GM11168 (cell line): ENCODE data around the gene EPHA2.

ENCODE experiments used
- in situ Hi-C: fragments of 300-500 bp; cut with MboI; formaldehyde crosslinking; loops from one replicate; pipeline ENCODE4 v1.12.0; 2022; ENCODE audit warnings: low sequenced_read_pairs; ENCODE audit not compliant: unreplicated experiment

EPHA2 gene

DNA sequence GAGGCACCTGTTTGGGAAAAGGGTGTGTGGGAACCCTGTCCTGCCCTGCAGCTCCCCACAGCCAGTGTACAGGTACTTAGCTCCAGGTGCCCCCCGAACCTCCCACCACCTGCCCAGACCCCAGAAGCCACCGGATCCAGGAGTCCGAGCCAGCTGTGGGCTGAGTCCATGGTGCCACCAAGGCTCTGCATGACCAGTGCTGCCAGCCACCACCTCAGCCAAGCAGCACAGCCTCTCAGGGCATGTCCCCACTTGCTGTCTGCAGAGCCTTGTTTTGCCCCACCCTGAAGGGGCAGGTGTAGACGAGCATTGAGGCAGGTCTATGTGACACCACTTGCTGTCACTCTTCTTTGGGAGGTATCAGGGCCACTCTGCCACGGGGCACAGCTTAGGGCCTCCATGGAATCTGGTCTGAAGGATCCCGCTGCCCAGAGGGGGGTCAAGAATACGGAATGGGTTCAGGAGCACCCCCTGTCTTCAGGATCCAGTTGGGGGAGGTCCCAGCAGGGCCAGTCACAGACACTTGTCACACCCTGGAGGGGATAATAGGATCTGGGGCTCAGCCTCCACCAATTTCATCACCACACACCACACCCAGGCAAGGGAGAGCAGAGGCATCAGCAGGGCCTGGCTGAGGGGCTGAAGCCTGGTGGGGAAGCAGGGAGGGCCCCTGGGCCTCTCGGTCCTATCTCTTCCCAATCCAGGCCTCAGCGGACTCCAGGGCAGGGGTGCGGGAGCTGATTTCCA lies 28.9 kb upstream of the EPHA2 start:
- in situ Hi-C loops = no loop called here

DNA sequence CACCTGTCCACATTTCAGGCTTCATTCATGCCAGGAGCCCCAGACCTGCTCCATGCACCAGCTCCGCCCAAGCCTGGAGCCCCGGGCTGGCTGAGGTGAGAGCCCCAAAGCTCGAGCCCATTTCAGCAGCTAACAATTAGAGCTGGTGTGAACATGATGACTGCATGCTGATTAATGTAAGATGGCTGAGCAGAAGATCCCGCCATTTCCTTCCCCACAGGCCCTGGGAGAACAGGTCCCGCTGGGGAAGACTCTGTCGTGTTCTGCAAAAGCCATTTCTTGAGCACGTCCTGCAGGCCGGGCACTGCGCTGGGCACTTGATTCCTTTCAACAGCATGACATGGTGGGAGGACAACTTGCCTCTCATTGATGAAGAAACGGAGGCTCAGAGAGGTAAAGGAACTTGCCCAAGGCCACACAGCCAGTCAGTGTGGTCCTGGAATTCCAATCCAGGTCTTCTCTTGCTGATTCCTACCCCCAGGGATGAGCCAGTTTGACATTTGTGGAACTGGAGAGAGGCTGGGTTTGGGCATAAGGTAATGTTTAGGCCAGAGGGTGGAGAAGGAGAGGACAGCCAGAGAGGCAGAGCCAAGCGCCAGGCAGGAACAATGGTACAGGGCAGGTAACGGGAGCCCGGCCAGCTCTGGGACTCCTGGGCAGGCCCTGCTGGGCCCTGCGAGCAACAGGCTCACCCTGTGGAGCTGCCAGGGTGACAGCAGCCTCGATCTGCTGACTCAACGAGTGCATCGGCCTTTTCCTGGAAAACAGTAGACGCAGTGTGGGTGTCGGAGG lies 28.1 kb upstream of the EPHA2 start:
- in situ Hi-C loops = no loop called here

DNA sequence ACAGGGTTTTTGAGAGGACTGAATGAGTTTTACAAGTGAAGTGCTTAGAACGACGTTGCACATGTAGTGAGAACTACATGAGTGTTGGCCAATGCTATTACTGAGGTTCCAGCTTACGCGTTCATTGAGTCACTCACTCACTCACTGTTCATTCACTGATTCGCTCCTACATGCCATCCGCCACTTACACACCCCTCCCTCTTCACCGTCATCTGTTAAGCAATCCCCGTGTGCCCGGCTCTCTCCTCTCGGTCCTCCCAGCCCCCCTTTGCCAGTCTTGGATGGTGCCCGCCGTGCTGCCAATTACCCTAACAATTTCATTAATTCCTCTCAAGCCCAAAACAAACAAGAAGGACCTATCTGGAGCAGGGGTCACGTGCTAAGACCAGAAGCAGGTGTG lies 27.3 kb upstream of the EPHA2 start:
- in situ Hi-C loops = no loop called here

DNA sequence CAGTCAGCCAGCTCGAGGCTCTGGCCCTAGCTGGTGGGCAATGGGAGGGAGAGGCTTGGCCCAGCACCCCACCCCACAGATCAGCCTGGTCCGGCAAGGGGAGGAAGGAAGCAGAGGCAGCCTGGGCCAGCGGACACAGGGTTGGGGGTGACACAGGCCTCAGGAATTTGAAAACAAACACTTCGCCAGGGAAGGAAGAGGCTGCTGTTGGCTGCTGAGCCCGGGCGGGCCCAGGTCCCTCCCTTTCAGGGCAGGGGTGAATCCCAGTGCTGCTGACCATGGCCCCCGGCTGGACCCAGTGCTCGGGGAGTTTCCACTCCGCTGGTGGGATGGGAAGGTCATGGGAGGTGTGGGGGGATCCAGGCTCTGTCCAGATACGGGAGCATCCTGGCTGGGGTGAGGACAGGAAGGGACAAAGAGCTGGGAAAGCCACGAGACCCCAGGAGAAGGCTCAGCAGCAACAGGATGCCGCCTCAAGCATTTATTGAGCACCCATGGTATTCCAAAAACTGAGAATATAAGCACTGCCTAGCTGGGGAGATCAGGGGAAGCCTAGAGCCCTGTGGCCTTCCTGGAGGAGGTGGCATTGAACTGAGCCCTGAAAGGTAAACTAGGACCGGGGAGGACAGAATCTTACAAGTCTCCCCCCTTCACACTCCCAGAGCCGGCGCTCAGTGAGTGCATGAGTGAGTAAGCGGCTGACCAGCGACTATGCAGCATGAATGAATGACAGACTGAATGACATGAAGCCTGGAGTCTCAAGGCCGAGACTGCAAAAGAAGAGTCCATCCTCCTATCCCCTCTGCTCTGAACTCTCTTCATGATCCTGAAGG lies 26.2 kb upstream of the EPHA2 start:
- in situ Hi-C loops = no loop called here

DNA sequence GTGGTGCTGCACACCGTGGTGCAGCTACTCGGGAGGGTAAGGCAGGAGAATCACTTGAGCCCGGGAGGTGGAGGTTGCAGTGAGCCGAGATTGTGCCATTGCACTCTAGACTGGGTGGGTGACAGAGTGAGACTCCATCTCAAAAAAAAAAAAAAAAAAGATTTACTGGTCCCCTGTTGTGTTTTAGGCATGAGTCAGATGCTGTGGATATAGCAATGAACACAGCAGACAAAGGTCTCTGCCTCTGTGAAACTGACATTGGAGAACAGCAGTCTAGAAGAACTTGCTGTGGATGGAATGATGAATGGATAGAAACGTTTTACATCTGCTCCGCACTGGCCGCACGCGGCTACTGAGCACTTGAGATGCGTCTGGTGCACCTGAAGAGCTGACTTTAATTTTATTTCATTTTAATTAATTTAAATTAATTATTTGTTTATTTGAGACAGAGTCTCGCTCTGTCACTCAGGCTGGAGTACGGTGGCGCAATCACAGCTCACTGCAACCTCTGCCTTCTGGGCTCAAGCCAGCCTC lies 24.5 kb upstream of the EPHA2 start:
- in situ Hi-C loops = no loop called here

DNA sequence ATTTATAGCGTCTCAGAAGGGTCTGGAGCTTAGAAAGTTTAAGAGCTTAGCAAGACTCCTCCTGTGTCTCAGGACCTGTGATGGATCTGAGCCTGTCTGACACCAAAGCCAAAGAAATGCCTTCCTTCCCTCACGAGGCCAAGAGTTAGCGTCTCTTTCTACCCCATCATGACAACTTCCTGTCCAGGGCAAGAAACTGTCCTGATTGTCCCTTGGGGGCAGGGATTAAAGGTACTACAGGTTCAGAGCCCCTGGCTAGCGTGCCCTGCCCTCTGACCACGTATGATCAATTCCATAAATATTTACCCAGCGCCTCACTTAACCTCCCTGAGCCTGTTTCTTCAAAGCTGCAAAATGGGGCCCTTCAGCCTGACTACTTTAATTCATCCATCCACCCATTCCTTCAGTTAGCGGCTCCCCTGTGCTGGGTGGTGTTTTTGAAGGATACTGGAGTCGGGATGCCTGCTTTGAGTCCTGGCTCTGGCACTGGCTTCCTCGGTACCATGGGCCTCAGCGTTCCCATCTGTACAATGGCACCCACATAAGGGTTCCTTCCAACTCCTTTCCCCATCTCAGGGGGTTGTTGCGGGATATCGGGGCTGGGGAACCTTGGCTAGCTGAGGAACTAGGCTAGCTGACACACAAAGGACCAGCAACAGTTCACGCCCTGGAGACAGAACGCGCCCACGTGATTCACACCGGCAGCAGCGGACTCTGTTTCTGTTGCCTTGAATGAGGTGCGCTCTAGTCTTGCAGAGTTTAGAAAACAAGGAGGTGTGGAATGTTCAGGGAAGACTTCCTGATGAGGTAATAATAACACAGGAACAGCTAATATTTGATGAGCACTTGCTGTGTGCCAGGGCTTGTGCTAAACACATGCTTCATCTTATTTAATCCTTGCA lies 23.0 kb upstream of the EPHA2 start:
- in situ Hi-C loops = no loop called here

DNA sequence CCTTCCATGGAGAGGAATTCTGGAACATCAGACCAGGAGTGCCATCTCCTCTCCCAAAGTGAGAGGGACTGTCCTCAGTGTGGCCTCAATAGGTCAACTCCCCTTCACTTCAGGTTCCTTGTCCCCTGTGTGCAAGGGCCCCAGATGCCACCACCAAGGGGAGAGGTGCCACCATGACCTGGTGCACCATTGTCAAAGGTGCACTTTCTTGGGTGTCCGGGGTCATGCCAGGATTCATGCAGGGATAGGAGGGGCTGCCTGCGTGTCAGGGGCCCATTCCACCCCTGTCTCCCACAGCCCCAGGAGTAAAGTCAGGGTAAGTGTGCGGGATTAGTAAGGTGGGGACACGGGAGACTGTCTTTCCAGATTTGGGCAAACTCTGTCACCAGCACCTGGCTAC lies 21.4 kb upstream of the EPHA2 start:
- in situ Hi-C loops = no loop called here

DNA sequence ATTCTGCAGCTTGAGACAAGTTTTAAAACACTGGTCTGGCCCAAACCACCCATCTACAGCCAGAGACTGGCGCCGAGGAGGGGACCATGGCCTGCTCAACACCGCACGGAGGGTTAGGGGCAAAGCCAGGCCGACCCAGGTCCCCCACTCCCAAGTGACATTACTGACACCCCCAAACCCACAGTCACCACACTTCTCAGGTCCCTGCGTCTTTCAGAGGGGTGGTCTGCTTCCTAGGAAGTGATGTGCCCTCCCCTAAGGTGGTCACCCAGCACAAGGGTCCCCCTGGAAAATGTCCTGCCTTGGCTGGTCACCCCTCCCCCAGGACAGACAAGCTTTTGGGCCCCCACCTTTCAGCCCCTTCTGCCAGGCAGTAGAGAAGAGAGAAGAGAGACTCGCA lies 20.8 kb upstream of the EPHA2 start:
- in situ Hi-C loops = no loop called here

DNA sequence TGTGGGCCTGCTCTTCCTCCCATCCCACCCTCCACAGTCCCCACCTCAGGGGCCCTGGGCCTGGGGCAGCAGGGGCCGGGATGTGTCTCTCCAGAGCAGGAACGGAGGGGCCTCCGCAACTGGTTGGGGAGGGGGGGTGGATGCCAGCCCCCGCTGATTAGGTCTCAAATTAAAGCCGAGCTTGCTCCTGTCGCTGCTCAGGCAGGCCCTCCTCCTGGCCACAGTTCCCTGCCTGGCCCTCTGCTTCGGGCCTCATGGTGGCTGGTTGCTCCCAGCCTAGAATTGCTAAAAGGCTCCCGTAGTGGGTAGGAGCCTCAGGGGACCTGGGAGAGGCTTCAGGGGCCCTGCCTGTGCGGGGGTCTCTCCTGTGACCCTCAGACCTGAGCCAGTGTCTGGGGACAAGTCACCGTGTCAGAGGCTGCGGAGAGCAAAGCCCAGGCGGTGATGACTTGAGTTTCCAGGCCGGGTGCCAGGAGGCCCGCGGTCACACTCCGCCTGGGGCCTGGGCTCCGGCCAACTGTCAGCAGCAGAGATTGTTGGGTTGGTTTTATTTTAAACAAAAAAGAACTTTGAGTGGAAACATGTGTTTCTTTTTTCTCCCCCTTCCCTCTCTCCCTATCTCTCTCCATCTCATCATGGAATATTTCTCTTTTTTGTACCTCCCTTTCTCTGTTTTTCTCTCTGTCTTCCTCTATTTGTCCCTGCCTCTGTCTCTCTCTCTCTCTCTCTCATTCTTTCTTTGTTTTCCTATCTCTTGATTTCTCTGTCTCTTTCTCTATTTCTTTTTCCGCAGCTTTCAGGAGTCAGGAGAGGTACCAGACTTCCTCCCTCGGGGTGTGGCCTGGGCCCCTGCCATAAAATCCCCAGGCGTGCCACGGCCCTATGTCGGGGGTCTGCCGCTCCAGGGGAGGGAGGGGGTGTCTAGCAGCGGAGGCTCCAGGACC lies 20.0 kb upstream of the EPHA2 start:
- in situ Hi-C loops = no loop called here

DNA sequence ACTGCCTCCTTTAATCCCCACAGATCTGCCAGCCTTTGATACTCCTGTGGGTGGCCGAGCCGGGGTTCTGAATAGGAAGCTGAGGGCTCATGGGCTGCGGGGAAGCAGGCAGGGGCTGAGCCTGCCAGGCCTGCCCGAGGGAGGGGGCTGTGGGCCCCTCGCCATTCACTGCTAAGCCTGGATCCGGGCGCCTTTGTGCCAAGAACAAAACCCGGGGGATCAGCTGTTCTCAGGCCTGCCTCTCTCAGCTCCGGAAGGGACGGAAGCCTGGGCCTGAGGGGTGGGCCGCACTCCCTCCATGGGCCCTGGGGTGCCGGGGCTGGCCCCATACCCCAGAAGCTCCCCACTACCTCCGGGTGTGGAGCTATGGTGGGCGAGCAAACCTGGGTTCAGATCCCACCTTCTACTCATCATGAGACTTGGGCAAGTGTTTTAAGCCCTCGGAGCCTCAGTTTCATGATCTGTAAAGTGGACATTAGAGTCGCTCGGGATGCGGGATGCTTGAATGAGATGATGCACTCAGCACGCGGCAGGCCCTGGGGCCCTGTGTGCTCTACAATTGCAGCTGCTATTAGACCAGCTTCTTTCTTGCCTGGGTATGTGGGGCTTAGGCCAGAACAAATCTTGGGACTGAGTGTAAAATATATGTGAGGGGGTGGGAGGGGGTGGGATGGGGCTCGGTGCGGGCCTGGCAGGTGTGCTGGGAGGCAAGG lies 19.2 kb upstream of the EPHA2 start:
- in situ Hi-C loops = no loop called here

DNA sequence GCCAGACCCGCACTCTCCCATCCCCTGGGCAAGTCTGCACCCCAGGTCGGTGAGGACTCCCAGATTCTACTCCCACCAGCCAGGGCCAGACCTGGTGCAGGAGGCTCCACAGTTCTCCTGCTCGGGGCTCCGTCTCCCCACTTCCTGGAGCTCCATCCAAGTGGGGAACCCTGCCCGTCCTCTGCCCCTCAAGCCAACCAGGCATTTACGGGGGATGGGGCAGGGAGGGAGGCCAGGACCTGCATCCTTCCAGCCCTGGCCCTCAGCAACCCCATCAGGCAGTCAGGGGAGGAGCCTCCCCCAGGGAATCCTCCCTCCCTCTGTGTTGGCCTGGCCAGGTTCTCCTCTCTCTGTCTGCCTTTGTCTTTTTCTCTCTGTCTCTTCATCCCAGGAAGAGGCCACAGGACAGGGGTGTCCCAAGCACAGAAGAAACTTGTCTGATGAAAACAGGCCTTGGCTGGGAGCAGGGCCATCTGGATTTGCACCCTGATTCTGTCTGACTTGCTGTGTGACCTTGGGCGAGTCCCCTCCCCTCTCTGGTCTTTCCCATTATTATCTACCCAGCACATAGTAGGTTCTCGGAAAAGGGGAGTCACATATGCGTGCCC lies 18.5 kb upstream of the EPHA2 start:
- in situ Hi-C loops = no loop called here

DNA sequence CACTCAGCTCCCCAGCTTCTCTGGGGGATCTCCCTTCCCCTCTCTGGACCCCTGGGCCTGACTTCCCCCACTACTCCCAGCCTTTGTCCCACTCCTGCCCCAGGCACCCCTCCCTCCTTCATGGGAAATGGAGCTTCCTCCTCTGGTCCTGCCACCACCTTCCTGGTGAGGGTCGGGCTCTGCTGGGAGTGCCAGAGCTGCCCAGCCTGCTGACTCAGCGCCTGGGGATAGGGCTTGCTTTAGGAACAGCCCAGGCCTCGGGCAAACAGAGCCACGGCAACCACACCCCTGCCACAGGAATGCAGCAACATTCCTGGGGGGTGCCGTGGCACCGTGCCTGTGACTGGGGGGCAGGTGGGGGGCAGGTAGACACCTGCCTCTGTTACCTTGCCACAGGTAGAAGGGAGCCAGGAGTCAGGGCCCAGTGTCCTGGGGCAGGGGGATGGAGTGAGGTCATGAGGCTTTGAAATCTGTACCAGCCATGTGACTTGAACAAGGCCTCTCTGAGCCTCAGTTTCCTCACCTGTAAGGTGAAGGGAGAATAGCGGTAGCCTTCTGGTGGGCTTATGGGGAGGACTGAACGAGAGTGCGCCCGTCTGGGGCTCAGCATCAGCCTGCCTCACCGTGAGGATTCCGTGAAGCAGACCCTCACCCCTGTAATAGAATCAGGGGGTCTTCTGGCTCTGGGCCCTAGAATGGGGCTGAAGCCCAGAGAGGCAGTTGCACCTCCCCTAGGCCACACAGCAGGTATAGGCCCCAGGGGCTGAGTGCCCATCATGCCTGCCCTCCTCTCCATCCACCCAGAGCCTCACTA lies 17.8 kb upstream of the EPHA2 start:
- in situ Hi-C loops = no loop called here

DNA sequence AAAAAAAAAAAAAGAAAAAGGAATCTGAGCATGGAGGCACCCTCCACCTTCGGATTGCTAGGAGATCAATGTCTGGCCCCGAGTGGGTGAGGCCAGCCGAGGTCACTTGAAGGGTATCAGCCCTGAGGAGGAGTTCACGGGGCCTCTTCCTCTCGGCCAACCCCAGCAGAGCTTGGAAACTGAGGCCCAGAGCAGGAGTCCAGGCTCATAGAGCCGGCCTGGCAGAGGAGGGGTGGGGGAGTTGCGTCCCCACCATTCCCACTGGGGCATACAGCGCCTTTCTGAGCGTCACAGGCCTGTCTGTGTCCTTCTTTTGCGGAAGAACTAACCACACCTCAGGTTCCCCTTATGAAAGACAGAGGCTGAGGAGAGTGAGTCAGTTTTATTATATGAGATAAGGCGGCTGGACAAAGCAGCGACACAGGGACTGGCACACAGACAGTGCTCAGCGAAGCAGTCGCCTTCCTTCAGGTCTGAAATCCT lies 17.1 kb upstream of the EPHA2 start:
- in situ Hi-C loops = no loop called here

DNA sequence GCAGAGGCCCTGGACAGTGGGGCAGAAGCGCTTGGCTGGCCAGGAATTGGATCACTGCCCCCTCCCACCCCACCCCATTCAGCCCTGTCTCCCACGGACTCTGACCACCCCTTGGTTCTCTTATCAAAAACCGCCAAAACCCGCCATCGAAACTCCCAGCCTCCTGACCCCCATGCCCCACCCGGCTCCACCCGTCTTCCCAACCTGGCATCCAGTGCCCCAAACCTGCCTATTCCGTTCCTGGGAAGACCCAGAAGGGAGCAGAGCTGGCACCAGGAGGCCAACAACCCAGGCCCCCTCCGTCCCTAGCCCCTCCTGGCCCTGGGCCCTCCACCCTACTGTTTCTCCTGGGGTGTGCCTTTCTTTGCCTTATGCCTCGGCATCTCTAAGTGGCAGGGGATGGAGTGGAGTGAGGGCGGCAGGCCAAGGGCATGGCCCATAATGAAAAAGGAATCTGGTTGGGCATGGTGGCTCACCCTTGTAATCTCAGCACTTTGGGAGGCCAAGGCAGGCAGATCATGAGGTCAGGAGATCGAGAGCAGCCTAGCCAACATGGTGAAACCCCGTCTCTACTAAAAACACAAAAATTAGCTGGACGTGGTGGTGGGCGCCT lies 16.5 kb upstream of the EPHA2 start:
- in situ Hi-C loops = no loop called here

DNA sequence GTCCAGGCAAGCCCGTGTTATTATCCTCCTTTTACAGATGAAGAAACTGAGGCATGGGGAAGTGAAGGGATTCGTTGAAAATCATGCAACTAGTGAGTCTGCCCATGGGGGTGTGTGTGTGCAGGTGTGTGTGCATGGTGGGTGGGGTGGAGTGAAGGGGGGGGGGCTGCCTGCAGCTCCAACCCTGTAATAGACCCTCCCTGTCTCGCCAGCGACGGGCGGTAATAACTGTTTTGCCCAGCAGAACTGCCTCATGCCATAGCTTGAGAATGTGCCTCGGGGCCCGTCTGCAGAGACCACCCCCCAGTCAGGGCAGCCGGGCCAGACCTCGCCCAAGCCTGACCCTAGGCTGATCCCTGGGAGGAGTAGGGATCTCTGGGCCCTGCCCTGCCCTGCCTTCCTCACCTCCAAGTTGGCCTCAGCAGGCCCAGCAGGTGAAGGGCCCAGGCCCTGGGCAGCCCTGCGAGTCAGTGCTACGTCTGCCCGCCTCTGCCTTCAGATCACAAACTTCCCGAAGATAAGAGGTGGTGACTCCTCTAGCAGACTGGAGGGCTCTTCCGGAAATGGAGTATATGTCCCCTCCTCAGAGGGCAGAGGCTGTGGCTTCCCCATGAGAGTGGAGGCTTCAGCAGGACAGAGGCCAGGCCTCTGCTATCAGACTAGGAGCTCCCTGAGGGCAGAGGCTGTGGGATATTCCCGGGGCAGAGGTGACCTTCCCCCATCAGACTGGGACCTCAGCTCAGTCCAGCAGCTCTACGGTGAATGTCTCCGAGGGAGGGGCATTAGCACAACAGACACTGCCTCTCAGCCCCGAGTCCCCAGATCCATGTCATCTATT lies 15.7 kb upstream of the EPHA2 start:
- in situ Hi-C loops = no loop called here
